Panc1 (cell line): ENCODE measurements around the gene CPT1C. TPM values are rescaled to one million over a fixed set of nuclear protein-coding genes. Genes with fewer than 3 reads are reported as not detected.

Experiments
- ATAC-seq: fragments of 200-7000 bp; cut with Tn5 transposase; 2 replicates; pipeline ENCODE4 v1.9.1; 2020; ENCODE audit warnings: mild to moderate bottlenecking, moderate library complexity
- BruUV-seq: library from RNA; stranded (reverse); fragments of 400-500 nt; replicated peaks from 2 replicates; lab custom pipeline; 2021; lab: Mats Ljungman, UMichigan
- CTCF ChIA-PET: fragments of 300-600 bp; sonication (Branson Sonifier 250); formaldehyde crosslinking; loops from one replicate; lab custom pipeline; 2022; ENCODE audit warnings: antibody characterized with exemption; lab: Charles Lee
- POLR2A ChIA-PET: fragments of 300-600 bp; sonication (Branson Sonifier 250); formaldehyde crosslinking; loops from one replicate; lab custom pipeline; 2022; ENCODE audit warnings: antibody characterized with exemption; lab: Charles Lee
- DNase-seq: peaks from one replicate; pipeline ENCODE4 v3.0.0-alpha.2; 2010; ENCODE audit warnings: low read depth, low spot score
- H3K27ac ChIP-seq: 2 replicates; pipeline ENCODE4 v1.5.1; 2011; ENCODE audit warnings: mild to moderate bottlenecking, low read length, inconsistent platforms
- H3K27me3 ChIP-seq: fragments of 200-500 bp; sonication (Bioruptor generic); 2 replicates; pipeline ENCODE4 v1.6.0; 2014; ENCODE audit warnings: low read length, inconsistent platforms; ENCODE audit not compliant: control insufficient read depth, insufficient read depth
- H3K36me3 ChIP-seq: fragments of 200-500 bp; sonication (Bioruptor generic); 2 replicates; pipeline ENCODE4 v1.5.1; 2014; ENCODE audit warnings: inconsistent platforms, mild to moderate bottlenecking, low read length, moderate library complexity; ENCODE audit not compliant: control insufficient read depth, insufficient read depth
- H3K4me1 ChIP-seq: 2 replicates; pipeline ENCODE4 v1.5.1; 2011; ENCODE audit warnings: inconsistent platforms, mild to moderate bottlenecking, low read length, moderate library complexity; ENCODE audit not compliant: control insufficient read depth, insufficient read depth
- H3K4me3 ChIP-seq, 2 experiments: 2 replicates each; pipeline ENCODE4 v1.5.1; 2011 to 2012; ENCODE audit warnings: low read depth in 2 of 2, low read length in 2 of 2, mild to moderate bottlenecking in 2 of 2, inconsistent platforms in 1 of 2, moderate library complexity in 1 of 2
- H3K9me3 ChIP-seq: fragments of 200-500 bp; sonication (Bioruptor generic); 2 replicates; pipeline ENCODE4 v1.5.1; 2014; ENCODE audit warnings: low read depth, mild to moderate bottlenecking, inconsistent platforms, low read length, moderate library complexity; ENCODE audit not compliant: control insufficient read depth, insufficient read depth
- POLR2AphosphoS5 ChIP-seq: IDR thresholded peaks from 2 replicates; pipeline ENCODE4 v1.6.1; 2012; ENCODE audit warnings: mild to moderate bottlenecking, low read depth, low read length, moderate library complexity
- SIN3A ChIP-seq: IDR thresholded peaks from 2 replicates; pipeline ENCODE4 v1.6.1; 2012; ENCODE audit warnings: low read depth, mild to moderate bottlenecking, low read length, moderate library complexity, borderline replicate concordance; ENCODE audit not compliant: insufficient read depth
- TCF7L2 ChIP-seq: IDR thresholded peaks from 2 replicates; pipeline ENCODE4 v1.6.1; 2011; ENCODE audit warnings: mild to moderate bottlenecking, low read depth, low read length, inconsistent platforms
- in situ Hi-C: cut with HindIII; loops from 2 replicates; pipeline ENCODE4 v1.10.0; 2016; ENCODE audit warnings: low sequenced_read_pairs, low pct_unique_long_range_greater_than_20kb
- intact Hi-C: fragments of 100-400 bp; cut with micrococcal nuclease; formaldehyde crosslinking; loops from one replicate; pipeline ENCODE4 v1.10.0; 2022; ENCODE audit not compliant: unreplicated experiment
- total RNA-seq: library from RNA; stranded (reverse); gene quantifications from one replicate; pipeline ENCODE4 v1.2.1, GENCODE V29; 2021; ENCODE audit not compliant: unreplicated experiment
- TF ChIP-seq, protein P1 (sequence below): fragments of 450-650 bp; IDR thresholded peaks from 2 replicates; pipeline ENCODE4 v1.5.1; 2017; ENCODE audit warnings: mild to moderate bottlenecking
- TF ChIP-seq, protein P2 (sequence below), 2 experiments: IDR thresholded peaks; 2 replicates each; pipeline ENCODE4 v1.6.1; 2011 to 2012; ENCODE audit warnings: low read depth in 2 of 2, control low read depth in 1 of 2, low read length in 1 of 2, mild to moderate bottlenecking in 1 of 2, moderate library complexity in 1 of 2; ENCODE audit not compliant: insufficient read depth in 1 of 2

The CPT1C gene
- total RNA-seq, 1 experiment from 2014 or later = 0.23 TPM

DNA sequence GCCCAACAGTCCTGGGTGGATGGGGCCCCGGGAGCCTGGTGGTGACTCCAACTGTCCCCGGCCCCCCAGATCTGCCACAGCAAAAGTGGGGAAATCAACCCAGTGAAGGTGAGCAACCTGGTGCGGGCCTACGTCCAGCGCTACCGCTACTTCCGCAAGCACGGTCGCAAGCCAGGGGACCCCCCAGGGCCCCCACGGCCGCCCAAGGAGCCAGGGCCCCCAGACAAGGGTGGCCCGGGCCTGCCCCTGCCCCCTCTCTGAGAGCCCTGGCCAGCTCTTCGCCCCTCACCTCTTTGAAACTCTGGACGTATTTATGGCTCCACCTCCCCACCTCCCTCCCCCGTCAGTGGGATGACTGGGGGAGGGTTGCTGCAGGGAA is 32.8 kb upstream of the CPT1C start:
- in situ Hi-C loops = no loop called here
- no peak for DNase-seq
- no peaks in the 10 kb centered on the region for H3K4me1 ChIP-seq
- TSS peak; percentile 75 for BruUV-seq
- TF ChIP-seq TCF7L2 (no peak), SIN3A (no peak), POLR2AphosphoS5 (no peak)
- TF ChIP-seq, protein P1, sequence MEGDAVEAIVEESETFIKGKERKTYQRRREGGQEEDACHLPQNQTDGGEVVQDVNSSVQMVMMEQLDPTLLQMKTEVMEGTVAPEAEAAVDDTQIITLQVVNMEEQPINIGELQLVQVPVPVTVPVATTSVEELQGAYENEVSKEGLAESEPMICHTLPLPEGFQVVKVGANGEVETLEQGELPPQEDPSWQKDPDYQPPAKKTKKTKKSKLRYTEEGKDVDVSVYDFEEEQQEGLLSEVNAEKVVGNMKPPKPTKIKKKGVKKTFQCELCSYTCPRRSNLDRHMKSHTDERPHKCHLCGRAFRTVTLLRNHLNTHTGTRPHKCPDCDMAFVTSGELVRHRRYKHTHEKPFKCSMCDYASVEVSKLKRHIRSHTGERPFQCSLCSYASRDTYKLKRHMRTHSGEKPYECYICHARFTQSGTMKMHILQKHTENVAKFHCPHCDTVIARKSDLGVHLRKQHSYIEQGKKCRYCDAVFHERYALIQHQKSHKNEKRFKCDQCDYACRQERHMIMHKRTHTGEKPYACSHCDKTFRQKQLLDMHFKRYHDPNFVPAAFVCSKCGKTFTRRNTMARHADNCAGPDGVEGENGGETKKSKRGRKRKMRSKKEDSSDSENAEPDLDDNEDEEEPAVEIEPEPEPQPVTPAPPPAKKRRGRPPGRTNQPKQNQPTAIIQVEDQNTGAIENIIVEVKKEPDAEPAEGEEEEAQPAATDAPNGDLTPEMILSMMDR = no peak
- TF ChIP-seq, protein P2, sequence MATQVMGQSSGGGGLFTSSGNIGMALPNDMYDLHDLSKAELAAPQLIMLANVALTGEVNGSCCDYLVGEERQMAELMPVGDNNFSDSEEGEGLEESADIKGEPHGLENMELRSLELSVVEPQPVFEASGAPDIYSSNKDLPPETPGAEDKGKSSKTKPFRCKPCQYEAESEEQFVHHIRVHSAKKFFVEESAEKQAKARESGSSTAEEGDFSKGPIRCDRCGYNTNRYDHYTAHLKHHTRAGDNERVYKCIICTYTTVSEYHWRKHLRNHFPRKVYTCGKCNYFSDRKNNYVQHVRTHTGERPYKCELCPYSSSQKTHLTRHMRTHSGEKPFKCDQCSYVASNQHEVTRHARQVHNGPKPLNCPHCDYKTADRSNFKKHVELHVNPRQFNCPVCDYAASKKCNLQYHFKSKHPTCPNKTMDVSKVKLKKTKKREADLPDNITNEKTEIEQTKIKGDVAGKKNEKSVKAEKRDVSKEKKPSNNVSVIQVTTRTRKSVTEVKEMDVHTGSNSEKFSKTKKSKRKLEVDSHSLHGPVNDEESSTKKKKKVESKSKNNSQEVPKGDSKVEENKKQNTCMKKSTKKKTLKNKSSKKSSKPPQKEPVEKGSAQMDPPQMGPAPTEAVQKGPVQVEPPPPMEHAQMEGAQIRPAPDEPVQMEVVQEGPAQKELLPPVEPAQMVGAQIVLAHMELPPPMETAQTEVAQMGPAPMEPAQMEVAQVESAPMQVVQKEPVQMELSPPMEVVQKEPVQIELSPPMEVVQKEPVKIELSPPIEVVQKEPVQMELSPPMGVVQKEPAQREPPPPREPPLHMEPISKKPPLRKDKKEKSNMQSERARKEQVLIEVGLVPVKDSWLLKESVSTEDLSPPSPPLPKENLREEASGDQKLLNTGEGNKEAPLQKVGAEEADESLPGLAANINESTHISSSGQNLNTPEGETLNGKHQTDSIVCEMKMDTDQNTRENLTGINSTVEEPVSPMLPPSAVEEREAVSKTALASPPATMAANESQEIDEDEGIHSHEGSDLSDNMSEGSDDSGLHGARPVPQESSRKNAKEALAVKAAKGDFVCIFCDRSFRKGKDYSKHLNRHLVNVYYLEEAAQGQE (IDR thresholded peaks at IDR 0.05; ENCODE audit: insufficient read depth in 1 of 2, low read depth in 2 of 2, low read length in 1 of 2) = no peak
- H3K27me3 ChIP-seq = no peaks in the 10 kb centered on the region
- ChIA-PET POLR2A (no interaction called here), CTCF (no interaction called here)
- H3K4me3 ChIP-seq = no peak overlapping the region
- no peaks in the 10 kb centered on the region for H3K9me3 ChIP-seq
- intact Hi-C loops = no loop called here
- H3K36me3 ChIP-seq = no peaks in the 10 kb centered on the region
- ATAC-seq = no peak
- H3K27ac ChIP-seq = no peak overlapping the region

DNA sequence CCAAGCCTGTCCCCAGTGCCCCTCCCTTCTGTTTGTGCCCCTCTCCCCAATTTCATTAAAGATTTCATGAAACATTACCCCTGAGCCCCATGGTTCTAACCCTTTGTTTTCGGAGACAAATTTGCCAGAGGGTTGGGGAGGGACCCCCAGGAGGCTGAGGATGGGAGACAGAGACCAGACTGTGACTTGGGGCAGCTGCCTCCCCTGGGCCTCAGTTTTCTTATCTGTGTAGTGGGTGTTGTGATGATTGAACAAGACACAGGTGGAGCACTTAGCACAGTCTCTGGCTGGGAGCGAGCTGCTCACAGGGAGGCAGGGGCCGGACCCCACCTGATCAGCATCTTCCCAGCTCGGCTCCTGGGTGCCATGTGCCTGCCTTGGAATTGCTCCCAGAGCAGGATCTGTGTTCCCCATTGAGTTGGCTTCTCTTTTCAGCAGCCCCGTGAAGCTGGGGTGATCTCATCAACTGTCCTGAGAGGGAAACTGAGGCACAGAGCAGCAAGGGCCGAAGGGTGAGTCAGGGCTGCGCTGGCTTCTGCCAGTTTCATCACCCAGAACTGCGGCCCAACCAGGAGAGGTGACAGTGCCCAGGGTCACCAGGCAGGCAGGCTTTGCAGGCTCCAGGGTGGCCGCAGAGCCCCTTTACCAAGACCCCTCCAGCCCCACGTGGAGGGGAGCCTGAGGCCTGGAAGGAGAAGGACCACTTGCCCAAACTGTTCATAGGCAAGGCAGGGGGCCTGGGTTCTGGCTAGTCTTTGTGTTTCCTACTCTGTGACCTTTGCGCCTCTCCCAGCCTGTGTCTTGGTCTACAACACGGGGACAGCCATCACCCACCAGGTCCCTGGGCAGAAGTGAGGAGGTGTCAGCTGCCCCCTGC is 32.1 kb upstream of the CPT1C start:
- H3K27me3 ChIP-seq = no peaks in the 10 kb centered on the region
- ChIA-PET POLR2A (no interaction called here), CTCF (no interaction called here)
- in situ Hi-C loops = no loop called here
- intact Hi-C loops = no loop called here
- no peak overlapping the region for H3K27ac ChIP-seq
- no peaks in the 10 kb centered on the region for H3K4me1 ChIP-seq
- H3K36me3 ChIP-seq = no peaks in the 10 kb centered on the region
- TF ChIP-seq SIN3A = no peak
- TF ChIP-seq, protein P2 (IDR thresholded peaks at IDR 0.05; ENCODE audit: insufficient read depth in 1 of 2, low read depth in 2 of 2, low read length in 1 of 2) = no peak
- TF ChIP-seq POLR2AphosphoS5 = no peak
- no peak for TF ChIP-seq TCF7L2
- TF ChIP-seq, protein P1 = no peak
- no peaks in the 10 kb centered on the region for H3K9me3 ChIP-seq
- ATAC-seq (no peak), DNase-seq (no peak)
- no TSS peak for BruUV-seq
- no peak overlapping the region for H3K4me3 ChIP-seq
